Suprapubic skin (tissue), 3 donors: ENCODE data around the gene MAPKAPK2.

Experiments used
- CTCF ChIP-seq, 2 donors: fragments of 200-600 bp in 1 of 2; fragments of 450-650 bp in 1 of 2; sonication (generic) in 1 of 2; IDR thresholded peaks; one replicate each; pipeline ENCODE4 v1.5.1; 2016 to 2019; ENCODE audit warnings: antibody characterized with exemption in 2 of 2, mild to moderate bottlenecking in 1 of 2, moderate library complexity in 1 of 2
- EP300 ChIP-seq: sonication (generic); formaldehyde crosslinking; IDR thresholded peaks from one replicate; pipeline ENCODE4 v1.6.1; 2017; ENCODE audit warnings: antibody characterized with exemption

GRCh38 chr1:206757524-206758266, 73.0 kb downstream of the MAPKAPK2 start:
- TF ChIP-seq EP300: no peak
- TF ChIP-seq CTCF (IDR thresholded peaks at IDR 0.05): no peak
